AG04450 (cell line): Measurements from ENCODE around the gene MAPK8IP3. TPM values are rescaled to one million over a fixed set of nuclear protein-coding genes. Genes with fewer than 3 reads are reported as not detected.

Experiments
- CTCF ChIA-PET: fragments of 300-600, 350-600 bp; formaldehyde crosslinking; extraction: SDS; loops from one replicate; lab custom pipeline; 2022; ENCODE audit warnings: antibody characterized with exemption, inconsistent platforms; lab: Charles Lee
- POLR2A ChIA-PET: fragments of 350-600 bp; formaldehyde crosslinking; extraction: SDS; loops from one replicate; lab custom pipeline; 2021; ENCODE audit warnings: antibody characterized with exemption, inconsistent platforms; lab: Yijun Ruan, JAX
- DNase-seq: peaks from one replicate; pipeline ENCODE4 v3.0.0-alpha.2; 2011; ENCODE audit warnings: low read depth, low spot score
- H3K27ac ChIP-seq: one replicate; pipeline ENCODE4 v1.5.1; 2012; ENCODE audit warnings: low read depth, low read length, control low read depth
- H3K27me3 ChIP-seq: one replicate; pipeline ENCODE4 v1.6.0; 2012; ENCODE audit warnings: low read length; ENCODE audit not compliant: control insufficient read depth, insufficient read depth
- H3K4me3 ChIP-seq: 2 replicates; pipeline ENCODE4 v1.5.1; 2011; ENCODE audit warnings: mild to moderate bottlenecking, low read depth, low read length, control low read depth
- H3K9me3 ChIP-seq: 2 replicates; pipeline ENCODE4 v1.5.1; 2012; ENCODE audit warnings: low read length; ENCODE audit not compliant: control insufficient read depth, insufficient read depth
- polyA plus RNA-seq: library from polyadenylated mRNA; depleted of rRNA; stranded (reverse); fragments of >200 nt; gene quantifications from 2 replicates; pipeline ENCODE4 v1.2.3, GENCODE V29; 2011
- TF ChIP-seq, protein P1 (sequence below): IDR thresholded peaks from 2 replicates; pipeline ENCODE4 v1.5.1; 2011; ENCODE audit warnings: low read depth, low read length, control low read depth, inconsistent platforms

MAPK8IP3 gene
- polyA plus RNA-seq, 1 experiment, result 11.8 TPM

DNA sequence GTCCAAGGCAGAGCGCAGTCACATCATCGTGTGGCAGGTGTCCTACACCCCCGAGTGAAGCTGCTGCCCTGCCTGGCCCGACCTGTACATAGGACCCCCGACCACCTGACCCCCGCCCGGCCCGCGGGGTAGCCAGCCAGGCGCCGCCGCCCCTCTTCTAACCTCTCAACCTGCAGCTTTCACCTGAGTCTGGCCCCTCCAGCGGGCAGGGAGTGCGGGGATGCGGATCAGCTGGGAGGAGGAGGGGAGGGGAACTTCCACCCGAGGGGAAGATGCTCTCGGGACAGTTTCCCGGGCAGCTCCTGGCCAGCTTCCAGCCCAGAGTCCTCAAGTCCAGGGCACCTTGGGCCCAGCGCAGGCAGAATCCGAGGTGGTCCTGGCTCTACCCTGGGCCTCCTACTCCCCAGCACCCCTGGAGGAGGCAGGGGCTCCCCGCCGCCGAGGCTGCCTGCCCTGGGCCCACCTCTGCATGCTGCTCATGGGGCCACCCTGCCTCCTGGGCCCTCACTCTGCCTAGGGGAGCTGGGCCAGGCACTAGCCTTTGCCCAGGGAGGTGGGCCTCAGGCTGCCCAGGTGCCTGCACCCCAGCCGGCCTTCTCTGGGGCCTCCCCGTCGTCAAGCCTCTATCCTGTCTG lies 62.9 kb downstream of the MAPK8IP3 start:
- peaks cover 6% of the 10 kb centered on the region; the same call in 1 of the 2 replicates for H3K9me3 ChIP-seq
- ChIA-PET CTCF (no interaction called here), POLR2A (interaction anchor here (0.6 kb wide), 1 partner anchor 39 kb away, joined by 5 read pairs; no protein-coding TSS in a partner anchor)
- no peak for DNase-seq
- no peaks in the 10 kb centered on the region for H3K27me3 ChIP-seq
- H3K27ac ChIP-seq, result peak overlapping the region; percentile 21
- TF ChIP-seq, protein P1, sequence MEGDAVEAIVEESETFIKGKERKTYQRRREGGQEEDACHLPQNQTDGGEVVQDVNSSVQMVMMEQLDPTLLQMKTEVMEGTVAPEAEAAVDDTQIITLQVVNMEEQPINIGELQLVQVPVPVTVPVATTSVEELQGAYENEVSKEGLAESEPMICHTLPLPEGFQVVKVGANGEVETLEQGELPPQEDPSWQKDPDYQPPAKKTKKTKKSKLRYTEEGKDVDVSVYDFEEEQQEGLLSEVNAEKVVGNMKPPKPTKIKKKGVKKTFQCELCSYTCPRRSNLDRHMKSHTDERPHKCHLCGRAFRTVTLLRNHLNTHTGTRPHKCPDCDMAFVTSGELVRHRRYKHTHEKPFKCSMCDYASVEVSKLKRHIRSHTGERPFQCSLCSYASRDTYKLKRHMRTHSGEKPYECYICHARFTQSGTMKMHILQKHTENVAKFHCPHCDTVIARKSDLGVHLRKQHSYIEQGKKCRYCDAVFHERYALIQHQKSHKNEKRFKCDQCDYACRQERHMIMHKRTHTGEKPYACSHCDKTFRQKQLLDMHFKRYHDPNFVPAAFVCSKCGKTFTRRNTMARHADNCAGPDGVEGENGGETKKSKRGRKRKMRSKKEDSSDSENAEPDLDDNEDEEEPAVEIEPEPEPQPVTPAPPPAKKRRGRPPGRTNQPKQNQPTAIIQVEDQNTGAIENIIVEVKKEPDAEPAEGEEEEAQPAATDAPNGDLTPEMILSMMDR, result no peak
- no peak overlapping the region for H3K4me3 ChIP-seq

GRCh38 chr16:1769402-1770300 lies 63.7 kb downstream of the MAPK8IP3 start:
- POLR2A ChIA-PET, result interaction anchor here (0.6 to 2.1 kb wide), 2 partner anchors 13 to 40 kb away, joined by 5 to 12 read pairs; partner anchors contain the start of genes NUBP2 and SPSB3
- TF ChIP-seq, protein P1, result no peak
- CTCF ChIA-PET, result no interaction called here
- no peaks in the 10 kb centered on the region for H3K27me3 ChIP-seq
- H3K4me3 ChIP-seq, result peak overlapping the region; percentile 77; the same call in 1 of the 2 replicates
- DNase-seq, result no peak
- peaks cover 6% of the 10 kb centered on the region; the same call in 1 of the 2 replicates for H3K9me3 ChIP-seq
- H3K27ac ChIP-seq, result peak overlapping the region; percentile 21

DNA sequence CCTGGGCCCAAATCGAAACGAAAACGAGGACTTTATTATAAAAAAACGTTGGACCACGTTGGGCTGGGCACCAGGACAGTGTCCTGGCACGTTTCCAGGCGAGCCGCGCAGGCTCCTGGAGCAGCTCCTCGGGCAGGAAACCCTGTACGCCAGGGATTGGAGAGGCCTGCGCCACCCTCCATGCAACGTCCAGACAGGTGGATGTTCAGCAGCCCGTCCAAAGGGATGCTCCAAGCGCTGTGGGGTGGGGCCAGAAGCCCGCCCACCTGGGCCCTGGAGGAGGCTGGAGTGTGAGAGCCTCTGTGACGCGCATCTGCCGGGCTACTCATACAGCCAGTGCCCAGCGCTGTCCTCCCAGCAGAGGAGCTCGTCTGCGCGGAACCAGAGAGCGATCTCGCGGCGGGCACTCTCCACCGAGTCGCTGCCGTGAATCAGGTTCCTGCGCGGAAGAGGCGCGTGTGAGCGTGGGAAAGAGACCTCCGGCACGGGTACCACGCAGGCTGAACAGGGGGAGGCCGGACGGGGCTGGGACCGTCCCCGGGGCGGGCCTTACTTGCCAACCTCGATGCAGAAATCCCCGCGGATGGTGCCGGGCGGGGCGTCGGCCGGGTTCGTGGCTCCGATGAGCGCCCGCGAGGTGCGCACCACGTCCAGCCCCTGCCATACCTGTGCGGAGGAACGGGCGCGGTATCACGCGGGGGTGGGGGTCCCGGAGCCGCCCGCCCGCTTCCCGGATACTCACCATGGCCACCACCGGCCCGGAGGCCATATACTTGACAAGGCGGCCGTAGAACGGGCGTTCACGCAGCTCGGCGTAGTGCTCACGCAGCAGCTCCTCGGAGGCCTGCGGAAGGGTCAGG lies 64.6 kb downstream of the MAPK8IP3 start:
- POLR2A ChIA-PET, result interaction anchor here (0.6 to 2.1 kb wide), 3 partner anchors 12 to 93 kb away, joined by 3 to 12 read pairs (median 3); partner anchors contain the start of genes FAHD1, HAGH, JPT2 and NUBP2
- CTCF ChIA-PET, result no interaction called here
- peak overlapping the region; percentile 47 for H3K27ac ChIP-seq
- DNase-seq, result no peak
- peaks cover 6% of the 10 kb centered on the region; the same call in 1 of the 2 replicates for H3K9me3 ChIP-seq
- TF ChIP-seq, protein P1, result no peak
- H3K4me3 ChIP-seq, result peak overlapping the region; percentile 77
- H3K27me3 ChIP-seq, result no peaks in the 10 kb centered on the region

- peaks cover 6% of the 10 kb centered on the region; the same call in 1 of the 2 replicates for H3K9me3 ChIP-seq
- peak within 1 kb of the TSS; percentile 47 for H3K27ac ChIP-seq
- peak within 1 kb of the TSS; percentile 77 for H3K4me3 ChIP-seq
- no peaks in the 10 kb centered on the region for H3K27me3 ChIP-seq
- ChIA-PET POLR2A (interaction anchor here (0.6 to 2.1 kb wide), 4 partner anchors 11 to 93 kb away, joined by 3 to 17 read pairs (median 8); partner anchors contain the start of genes FAHD1, HAGH, JPT2 and NUBP2), CTCF (interaction anchor here (0.9 kb wide), 1 partner anchor 53 kb away, joined by 3 read pairs; no protein-coding TSS in a partner anchor)
- TF ChIP-seq, protein P1, result no peak
- no peak for DNase-seq
These were observed 65.3 kb downstream of the MAPK8IP3 start, which contains the start of gene NME3 for GRCh38 chr16:1771188-1771863. Gene NME3 (minus strand): TSS chr16:1771543. CDS start chr16:1771534, 9 bp downstream.
